Measurements from ENCODE around the gene CEP350. TPM values are rescaled to one million over a fixed set of nuclear protein-coding genes. Genes with fewer than 3 reads are reported as not detected.
"Not testable (repeated sequence)": the region's sequence is repeated elsewhere in the genome, so short reads cannot be mapped to it uniquely, and the experiment has no call there.

Gene CEP350
- polyA plus RNA-seq, 3 donors from 2014 or later, result 4.3 to 74.5 (median 13.5) TPM

DNA sequence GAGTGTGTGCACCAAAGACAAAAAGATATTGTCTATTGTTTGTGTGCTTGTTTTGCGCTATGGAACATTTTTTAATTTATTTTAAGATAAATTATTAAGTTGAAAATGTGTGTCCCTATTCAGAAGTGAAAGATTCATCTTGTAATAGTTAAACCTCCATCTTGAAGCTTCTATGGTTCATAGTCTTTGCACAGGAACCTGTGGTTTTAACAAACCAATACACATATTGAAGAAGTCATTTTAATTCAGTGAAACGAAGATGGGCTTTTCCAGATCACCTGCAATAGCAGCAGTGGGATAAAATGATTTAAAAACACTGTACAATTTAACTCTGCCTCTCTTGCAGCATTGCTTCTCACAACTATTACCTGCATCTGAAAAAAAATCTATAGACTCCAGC is 157.5 kb downstream of the CEP350 start:
- H3K27me3 Mint-ChIP-seq (ENCODE audit: low read depth in 3 of 3), result peaks cover 0 to 6% (median 0%) of the 10 kb centered on the region in 3 donors
- H3K27ac Mint-ChIP-seq, result peak overlapping the region in 3 of 6 donors; percentile 42 to 79 (median 50)
- peaks cover 24 to 40% (median 25%) of the 10 kb centered on the region in 3 donors for H3K36me3 Mint-ChIP-seq
- DNase-seq, result no peak
- no peaks in the 10 kb centered on the region for H3K9me3 Mint-ChIP-seq
- peak overlapping the region in 4 of 5 donors; percentile 25 to 46 (median 34) for H3K4me3 Mint-ChIP-seq
- H3K4me1 Mint-ChIP-seq, result peaks cover 20 to 21% of the 10 kb centered on the region in 2 donors

- H3K27ac Mint-ChIP-seq, result peak overlapping the region in 1 of 6 donors; percentile 3
- DNase-seq, result no peak
- H3K9me3 Mint-ChIP-seq, result peaks cover 0 to 2% (median 0%) of the 10 kb centered on the region in 6 donors
- peaks cover 21 to 40% (median 24%) of the 10 kb centered on the region in 3 donors for H3K36me3 Mint-ChIP-seq
- H3K4me3 Mint-ChIP-seq, result peak overlapping the region in 1 of 5 donors; percentile 27
- peaks cover 20 to 21% of the 10 kb centered on the region in 2 donors for H3K4me1 Mint-ChIP-seq
- H3K27me3 Mint-ChIP-seq (ENCODE audit: low read depth in 3 of 3), result peaks cover 0 to 4% (median 0%) of the 10 kb centered on the region in 3 donors
Observed at GRCh38 chr1:180112984-180113647, 158.5 kb downstream of the CEP350 start.

DNA sequence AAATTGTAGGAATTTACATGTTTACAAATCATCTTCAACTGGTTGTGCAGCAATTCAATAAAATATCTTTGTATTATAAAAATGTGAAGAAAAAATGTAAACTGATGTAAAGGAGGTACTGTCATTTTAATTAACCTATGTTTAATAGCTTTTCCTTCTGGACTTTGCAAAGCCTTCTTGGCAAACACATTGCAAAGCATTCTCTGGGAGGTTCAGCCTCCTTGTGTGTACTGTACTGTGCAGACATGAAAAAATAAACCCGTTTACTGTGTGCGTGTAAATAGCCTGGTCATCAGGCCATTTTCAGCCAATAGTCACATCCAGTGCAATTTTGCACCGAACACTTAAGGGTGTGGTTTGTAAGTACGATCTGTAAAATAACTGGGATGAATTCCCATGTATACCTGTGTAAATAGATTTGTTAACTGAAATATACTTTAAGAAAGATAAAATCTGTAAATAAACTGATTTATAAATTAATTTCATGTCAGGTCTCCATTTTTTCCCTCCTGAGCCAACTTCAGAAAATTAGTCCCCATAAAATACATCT is 159.9 kb downstream of the CEP350 start:
- no peak for DNase-seq
- peak overlapping the region in 1 of 6 donors; percentile 22 for H3K27ac Mint-ChIP-seq
- H3K4me1 Mint-ChIP-seq, result peaks cover 20 to 21% of the 10 kb centered on the region in 2 donors
- H3K9me3 Mint-ChIP-seq, result peaks cover 0 to 2% (median 0%) of the 10 kb centered on the region in 6 donors
- H3K27me3 Mint-ChIP-seq (ENCODE audit: low read depth in 3 of 3), result peaks cover 0 to 4% (median 0%) of the 10 kb centered on the region in 3 donors
- H3K4me3 Mint-ChIP-seq, result no peak overlapping the region
- H3K36me3 Mint-ChIP-seq, result peaks cover 19 to 40% (median 24%) of the 10 kb centered on the region in 3 donors

DNA sequence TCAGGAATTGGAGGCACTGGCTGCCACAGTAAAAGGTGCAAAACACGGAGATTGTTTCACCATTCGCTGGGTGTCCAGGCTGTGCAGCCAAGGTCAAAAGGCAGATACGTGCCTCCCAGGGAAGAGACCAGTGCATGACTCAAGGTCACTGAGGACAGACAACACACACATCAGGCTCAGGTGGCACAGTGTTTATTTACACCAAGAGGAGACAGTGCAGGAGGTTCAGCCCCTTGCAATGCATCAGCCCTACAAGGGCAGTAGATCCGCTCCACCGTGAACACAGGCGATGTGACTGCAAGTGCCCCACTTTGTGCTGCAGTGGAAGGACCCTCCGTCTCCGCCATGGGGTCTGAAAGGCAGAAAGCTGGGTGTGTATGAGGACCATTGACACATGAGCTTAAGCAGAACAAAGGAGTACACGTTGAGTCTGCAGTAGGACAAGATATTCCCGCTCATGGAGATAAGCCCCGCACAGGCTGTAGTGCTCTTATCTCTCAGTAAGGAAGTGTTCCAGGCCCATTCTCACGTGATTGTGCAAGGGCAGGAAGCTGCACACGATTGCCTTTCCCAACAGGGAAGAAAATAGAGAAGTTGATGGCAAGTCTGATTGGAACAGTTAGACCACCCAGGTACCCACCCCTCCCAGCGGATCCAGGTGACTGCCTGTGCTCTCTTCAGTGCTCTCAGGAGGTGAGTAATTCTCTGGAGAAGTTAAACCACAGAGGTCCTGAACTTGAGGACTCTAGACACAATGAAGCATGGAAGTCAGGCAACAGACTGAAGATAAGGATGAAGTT is 162.6 kb downstream of the CEP350 start:
- peaks cover 0 to 4% (median 2%) of the 10 kb centered on the region in 3 donors for H3K27me3 Mint-ChIP-seq (ENCODE audit: low read depth in 3 of 3)
- H3K4me3 Mint-ChIP-seq, result no peak overlapping the region
- H3K9me3 Mint-ChIP-seq, result peaks cover 0 to 2% (median 0%) of the 10 kb centered on the region in 6 donors
- DNase-seq, result no peak
- no peak overlapping the region for H3K27ac Mint-ChIP-seq
- H3K36me3 Mint-ChIP-seq, result peaks cover 11 to 24% (median 14%) of the 10 kb centered on the region in 3 donors
- peaks cover 8% of the 10 kb centered on the region in 2 donors for H3K4me1 Mint-ChIP-seq

DNA sequence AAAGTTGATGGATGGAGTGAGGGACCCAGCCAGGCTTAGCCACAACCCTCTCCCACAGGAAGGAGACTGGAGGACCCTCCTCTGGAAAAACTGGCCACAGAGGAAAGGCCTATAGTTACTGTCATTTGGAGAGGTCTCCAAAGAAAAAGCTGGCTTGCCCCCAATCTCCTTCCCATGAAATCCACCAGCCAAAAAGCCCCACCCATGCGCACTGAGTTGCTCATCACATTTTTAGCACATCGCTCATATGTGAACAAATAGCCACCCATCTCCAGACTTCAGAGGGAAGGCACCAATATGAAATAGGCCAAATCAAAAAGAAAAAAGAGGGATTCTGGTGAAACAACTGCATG is 163.1 kb downstream of the CEP350 start:
- DNase-seq, result no peak
- Mint-ChIP-seq H3K27me3 (ENCODE audit: low read depth in 3 of 3) (peaks cover 0 to 4% (median 2%) of the 10 kb centered on the region in 3 donors), H3K27ac (no peak overlapping the region), H3K9me3 (peaks cover 0 to 2% (median 0%) of the 10 kb centered on the region in 6 donors), H3K4me3 (no peak overlapping the region), H3K36me3 (peaks cover 5 to 18% (median 14%) of the 10 kb centered on the region in 3 donors), H3K4me1 (peaks cover 2% of the 10 kb centered on the region in 2 donors)

DNA sequence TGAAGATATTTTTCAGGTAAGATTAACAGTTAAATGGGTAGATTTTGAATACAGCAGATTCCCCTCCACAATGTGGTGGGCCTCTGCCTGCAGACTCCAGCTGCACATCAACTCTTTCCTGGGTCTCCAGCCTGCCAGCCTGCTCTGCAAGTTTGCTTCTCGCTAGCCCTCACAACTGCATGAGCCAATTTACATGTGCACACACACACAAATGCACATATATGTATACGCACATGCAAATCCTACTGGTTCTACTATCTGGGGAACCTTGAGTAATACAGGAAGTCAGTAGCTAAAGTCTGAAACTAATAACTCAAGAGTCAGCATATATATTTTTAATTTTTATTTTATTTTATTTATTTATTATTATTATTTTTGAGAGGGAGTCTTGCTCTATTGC is 165.2 kb downstream of the CEP350 start:
- no peak overlapping the region for H3K4me3 Mint-ChIP-seq
- peaks cover 0 to 3% (median 2%) of the 10 kb centered on the region in 3 donors for H3K27me3 Mint-ChIP-seq (ENCODE audit: low read depth in 3 of 3)
- DNase-seq, result no peak
- H3K4me1 Mint-ChIP-seq, result no peaks in the 10 kb centered on the region
- no peak overlapping the region for H3K27ac Mint-ChIP-seq
- peaks cover 0 to 2% (median 0%) of the 10 kb centered on the region in 6 donors for H3K9me3 Mint-ChIP-seq
- H3K36me3 Mint-ChIP-seq, result peaks cover 0 to 12% (median 9%) of the 10 kb centered on the region in 3 donors

DNA sequence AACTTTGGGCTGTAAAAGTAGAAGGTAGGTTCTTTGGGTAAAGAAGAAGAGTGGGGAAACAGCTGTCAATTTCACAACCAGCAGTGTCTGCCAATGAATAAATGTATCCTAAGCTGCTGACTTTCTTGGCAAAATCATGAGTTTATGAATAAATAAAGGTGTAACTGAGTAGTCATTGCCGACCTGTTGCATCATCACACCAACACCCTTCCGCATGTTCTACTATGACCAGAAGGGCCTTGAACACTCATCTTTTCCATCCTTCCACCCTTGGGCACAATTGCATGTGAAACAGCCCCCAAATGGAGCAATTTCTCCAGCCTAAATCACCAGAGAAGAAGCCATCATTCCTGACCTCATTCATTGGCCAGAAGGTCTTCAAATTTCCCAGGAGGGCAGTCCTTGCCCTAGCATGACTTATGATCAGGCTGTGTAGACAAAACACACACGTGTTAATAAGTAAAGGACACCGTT is 168.9 kb downstream of the CEP350 start:
- H3K9me3 Mint-ChIP-seq, result no peaks in the 10 kb centered on the region
- H3K4me1 Mint-ChIP-seq, result no peaks in the 10 kb centered on the region
- no peak overlapping the region for H3K4me3 Mint-ChIP-seq
- peaks cover 0 to 3% (median 2%) of the 10 kb centered on the region in 3 donors for H3K27me3 Mint-ChIP-seq (ENCODE audit: low read depth in 3 of 3)
- DNase-seq, result no peak
- H3K27ac Mint-ChIP-seq, result no peak overlapping the region
- no peaks in the 10 kb centered on the region for H3K36me3 Mint-ChIP-seq

DNA sequence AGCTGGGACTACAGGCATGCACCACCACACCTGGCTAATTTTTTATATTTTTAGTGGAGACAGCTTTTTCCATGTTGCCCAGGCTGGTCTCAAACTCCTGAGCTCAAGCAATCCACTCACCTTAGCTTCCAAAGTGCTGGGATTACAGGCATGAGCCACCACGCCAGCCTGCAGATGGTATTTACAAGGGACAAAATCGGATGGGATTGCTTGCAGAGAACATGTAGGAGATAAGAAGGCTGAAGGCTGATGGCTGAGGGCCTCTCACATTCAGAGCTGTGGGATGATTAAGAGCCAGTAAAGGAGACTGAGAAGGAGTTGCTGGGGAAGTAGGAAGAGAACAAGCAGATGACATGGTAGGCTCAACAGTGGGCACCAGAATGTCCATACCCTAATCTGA is 176.0 kb downstream of the CEP350 start:
- Mint-ChIP-seq H3K27me3 (ENCODE audit: low read depth in 3 of 3) (peaks cover 0 to 3% (median 2%) of the 10 kb centered on the region in 3 donors), H3K27ac (no peak overlapping the region), H3K4me1 (no peaks in the 10 kb centered on the region), H3K4me3 (no peak overlapping the region), H3K9me3 (peaks cover 0 to 1% (median 0%) of the 10 kb centered on the region in 6 donors), H3K36me3 (no peaks in the 10 kb centered on the region)
- DNase-seq, result no peak

- peaks cover 2 to 4% (median 3%) of the 10 kb centered on the region in 3 donors for H3K27me3 Mint-ChIP-seq (ENCODE audit: low read depth in 3 of 3)
- no peaks in the 10 kb centered on the region for H3K4me1 Mint-ChIP-seq
- peaks cover 0 to 1% (median 0%) of the 10 kb centered on the region in 6 donors for H3K9me3 Mint-ChIP-seq
- H3K36me3 Mint-ChIP-seq, result no peaks in the 10 kb centered on the region
- DNase-seq, result no peak
- H3K27ac Mint-ChIP-seq, result no peak overlapping the region
- H3K4me3 Mint-ChIP-seq, result no peak overlapping the region
Observed at GRCh38 chr1:180131510-180131909, 176.9 kb downstream of the CEP350 start.

DNA sequence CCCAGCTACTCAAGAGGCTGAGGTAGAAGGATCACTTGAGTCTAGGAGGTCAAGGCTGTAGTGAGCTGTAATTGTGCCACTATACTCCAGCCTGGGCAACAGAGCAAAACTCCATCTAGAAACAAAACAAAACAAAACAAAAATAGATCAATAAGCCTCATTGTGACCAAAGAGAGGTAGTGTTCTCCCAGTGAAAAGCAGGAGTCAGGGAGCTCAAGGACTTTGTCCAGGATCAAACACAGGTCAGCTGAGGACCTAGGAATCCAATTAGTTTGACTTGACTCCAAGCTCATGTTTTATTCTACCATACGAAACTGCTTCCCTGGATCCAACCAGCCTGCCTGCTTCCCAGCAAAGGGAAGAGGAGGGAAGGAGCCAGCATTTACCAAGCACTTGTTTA is 178.6 kb downstream of the CEP350 start:
- H3K9me3 Mint-ChIP-seq, result peaks cover 0 to 1% (median 0%) of the 10 kb centered on the region in 6 donors
- DNase-seq, result no peak
- H3K27me3 Mint-ChIP-seq (ENCODE audit: low read depth in 3 of 3), result peaks cover 3 to 6% (median 4%) of the 10 kb centered on the region in 3 donors
- H3K4me1 Mint-ChIP-seq, result no peaks in the 10 kb centered on the region
- H3K36me3 Mint-ChIP-seq, result no peaks in the 10 kb centered on the region
- no peak overlapping the region for H3K4me3 Mint-ChIP-seq
- H3K27ac Mint-ChIP-seq, result no peak overlapping the region

DNA sequence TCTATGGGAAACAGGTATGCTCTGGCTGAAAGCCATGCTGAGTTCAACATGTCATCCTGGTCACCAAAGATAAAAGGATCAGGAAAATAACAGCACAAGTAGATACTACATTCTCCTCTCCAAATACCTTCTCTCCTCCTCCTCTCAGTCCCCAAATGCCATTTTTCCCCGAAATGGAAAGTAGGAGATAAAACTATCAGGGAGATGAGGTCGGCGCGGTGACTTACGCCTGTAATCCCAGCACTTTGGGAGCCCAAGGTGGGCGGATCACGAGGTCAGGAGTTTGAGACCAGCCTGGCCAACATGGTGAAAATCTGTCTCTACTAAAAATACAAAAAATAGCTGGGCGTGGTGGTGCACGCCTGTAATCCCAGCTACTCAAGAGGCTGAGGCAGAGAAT is 179.1 kb downstream of the CEP350 start:
- H3K9me3 Mint-ChIP-seq; H3K27me3 Mint-ChIP-seq (ENCODE audit: low read depth in 3 of 3); H3K27ac Mint-ChIP-seq; H3K36me3 Mint-ChIP-seq; DNase-seq; H3K4me1 Mint-ChIP-seq; H3K4me3 Mint-ChIP-seq: not testable (repeated sequence)

GRCh38 chr1:180135535-180135934 is 180.9 kb downstream of the CEP350 start:
- no peaks in the 10 kb centered on the region for H3K36me3 Mint-ChIP-seq
- no peaks in the 10 kb centered on the region for H3K9me3 Mint-ChIP-seq
- H3K4me1 Mint-ChIP-seq, result no peaks in the 10 kb centered on the region
- no peak overlapping the region for H3K27ac Mint-ChIP-seq
- no peak overlapping the region for H3K4me3 Mint-ChIP-seq
- DNase-seq, result no peak
- peaks cover 4 to 6% (median 4%) of the 10 kb centered on the region in 3 donors for H3K27me3 Mint-ChIP-seq (ENCODE audit: low read depth in 3 of 3)

DNA sequence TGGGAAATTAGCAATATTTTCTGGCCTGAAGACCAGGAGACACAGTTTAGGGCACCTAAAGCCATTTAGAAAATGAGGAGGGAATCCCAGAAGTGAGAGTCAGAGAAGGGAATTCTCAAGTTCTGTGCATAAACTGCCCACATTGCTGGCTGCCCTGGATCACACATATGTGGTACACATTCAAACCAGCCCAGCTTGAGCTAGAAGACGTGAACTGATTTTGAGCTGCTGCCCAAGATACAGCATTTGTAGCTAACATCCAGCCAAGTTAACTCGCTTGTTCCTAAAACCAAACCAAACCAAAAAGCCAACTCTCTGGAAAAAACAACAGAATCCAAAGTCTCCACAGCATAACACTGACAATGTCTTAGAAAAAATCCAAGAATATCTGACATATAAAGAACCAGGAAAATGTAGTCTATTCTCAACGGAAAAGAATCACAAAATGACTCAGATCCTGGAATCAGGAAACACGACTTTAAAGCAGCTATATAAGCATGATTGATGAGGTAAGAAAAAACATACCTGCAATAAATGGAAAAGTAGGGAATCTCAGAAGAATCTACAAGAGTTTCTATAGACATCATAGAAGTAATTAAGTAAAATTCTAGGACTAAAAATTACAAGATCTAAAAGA is 181.8 kb downstream of the CEP350 start:
- Mint-ChIP-seq H3K36me3 (no peaks in the 10 kb centered on the region), H3K27me3 (ENCODE audit: low read depth in 3 of 3) (peaks cover 4 to 6% (median 4%) of the 10 kb centered on the region in 3 donors), H3K4me1 (no peaks in the 10 kb centered on the region), H3K27ac (no peak overlapping the region), H3K4me3 (no peak overlapping the region), H3K9me3 (no peaks in the 10 kb centered on the region)
- DNase-seq, result no peak

Measured in immature natural killer cell (primary cell).